ENCODE measurements around the gene WDFY1.
A peak's percentile ranks its signal among the peaks of the same experiment; 100 is the strongest.
"Not testable (repeated sequence)": the region's sequence is repeated elsewhere in the genome, so short reads cannot be mapped to it uniquely, and the experiment has no call there.

Gene WDFY1

DNA sequence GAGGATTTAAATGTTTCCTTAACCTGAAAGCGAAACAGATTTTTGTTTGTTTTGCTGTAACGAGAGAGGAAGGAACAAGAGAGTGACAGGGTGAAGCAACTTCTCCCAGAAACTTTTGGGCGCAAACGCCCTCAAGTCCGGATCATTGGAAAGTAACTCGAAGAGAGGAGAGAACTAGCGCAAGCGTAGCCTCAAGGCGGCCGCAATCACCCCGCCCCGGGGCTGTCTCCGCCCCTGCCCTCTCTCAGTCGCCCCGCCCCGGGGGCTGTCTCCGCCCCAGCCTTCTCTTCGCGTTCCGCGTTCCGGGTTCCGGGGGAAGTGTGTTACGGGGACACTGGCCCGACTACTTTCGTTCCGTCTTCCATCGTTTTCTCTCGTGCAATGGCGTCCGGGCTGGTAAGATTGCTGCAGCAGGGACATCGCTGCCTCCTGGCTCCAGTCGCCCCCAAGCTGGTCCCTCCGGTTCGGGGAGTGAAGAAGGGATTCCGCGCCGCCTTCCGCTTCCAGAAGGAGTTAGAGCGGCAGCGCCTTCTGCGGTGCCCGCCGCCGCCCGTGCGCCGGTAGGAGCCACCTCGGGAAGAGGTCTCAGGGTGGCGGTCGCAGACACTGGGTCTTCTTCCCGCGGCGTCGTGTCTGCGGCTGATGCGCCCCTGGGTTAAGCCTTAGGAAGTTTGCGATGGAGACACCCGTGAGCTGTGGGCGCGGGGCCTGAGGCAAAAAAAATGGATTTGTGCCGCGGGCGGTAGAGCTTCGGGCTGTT, 12.1 kb upstream of the WDFY1 start, which contains the start of gene MRPL44:
TSS of gene MRPL44 (plus strand) at position 372 of the 760 bp plus-strand sequence. CDS start at position 382, 10 bp downstream.
- peak; percentile 96 for FAIRE-seq

DNA sequence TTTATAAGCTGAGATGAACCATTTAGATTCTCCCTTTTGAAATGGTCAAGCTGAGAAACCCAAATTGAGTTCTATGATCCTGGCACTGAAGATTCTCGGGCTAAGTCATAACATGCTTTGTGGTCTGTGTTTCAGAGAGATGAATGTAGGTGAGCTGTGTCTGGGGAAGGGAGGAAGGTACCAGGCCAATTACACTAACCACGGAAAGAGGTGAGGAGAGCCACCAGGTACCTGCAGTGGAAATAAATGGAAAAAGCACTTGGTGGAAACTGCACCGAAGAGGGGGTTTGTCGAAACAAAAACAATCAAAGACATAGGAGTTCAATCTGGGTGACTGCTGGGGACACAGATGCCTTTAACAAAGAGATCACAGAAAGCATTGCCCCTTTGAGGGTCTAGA, 11.2 kb upstream of the WDFY1 start:
- no peak for FAIRE-seq

DNA sequence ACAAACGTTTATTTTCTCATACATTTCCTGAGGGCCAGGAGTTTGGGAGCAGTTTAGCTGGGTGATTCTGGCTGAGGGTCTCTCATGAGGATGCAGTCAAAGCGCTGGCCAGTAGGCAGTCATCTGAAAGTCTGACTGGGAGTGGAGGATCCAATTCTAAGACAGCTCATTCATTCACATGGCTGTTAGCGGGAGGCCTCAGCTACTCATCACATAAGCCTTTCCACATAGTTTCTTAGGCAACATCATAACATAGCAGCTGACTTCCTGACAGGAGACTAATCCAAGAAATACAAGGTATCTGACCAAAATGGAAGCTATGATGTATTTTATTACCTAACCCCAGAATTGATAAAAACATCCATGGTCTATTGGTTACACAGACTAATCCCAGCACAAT, 9.3 kb upstream of the WDFY1 start:
- no peak for FAIRE-seq

DNA sequence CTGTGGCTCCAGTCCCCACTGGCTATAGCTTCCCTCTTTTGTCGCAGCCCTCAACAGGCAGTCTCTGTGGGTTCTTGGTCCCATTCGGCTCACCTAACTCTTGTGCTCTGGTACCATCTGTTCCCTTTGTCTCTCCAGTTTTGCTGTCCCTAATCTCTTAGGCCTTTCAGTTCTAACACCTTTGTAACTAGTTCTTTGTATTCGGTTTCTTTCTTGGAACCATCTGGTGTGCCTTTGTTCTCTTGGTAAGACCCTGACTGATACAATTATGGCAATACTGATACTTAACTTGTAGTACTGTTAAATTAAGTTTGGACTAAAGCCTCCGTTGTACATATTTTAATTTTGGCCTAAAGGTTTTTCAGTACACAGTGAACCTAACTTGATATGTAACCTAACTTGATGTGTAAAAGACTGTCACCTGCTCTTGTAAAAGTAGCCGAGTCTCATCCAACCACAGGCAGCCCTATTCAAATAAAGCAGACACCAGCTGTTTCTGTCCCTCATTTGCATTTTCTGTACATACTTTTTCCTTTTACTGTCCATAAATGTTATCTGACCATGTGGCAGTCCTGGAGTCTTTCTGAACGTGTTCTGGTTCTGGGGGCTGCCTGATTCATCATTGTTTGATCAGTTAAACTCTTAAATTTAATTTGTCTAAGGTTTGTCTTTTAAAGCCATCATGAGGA, 7.3 kb upstream of the WDFY1 start:
- FAIRE-seq = no peak

DNA sequence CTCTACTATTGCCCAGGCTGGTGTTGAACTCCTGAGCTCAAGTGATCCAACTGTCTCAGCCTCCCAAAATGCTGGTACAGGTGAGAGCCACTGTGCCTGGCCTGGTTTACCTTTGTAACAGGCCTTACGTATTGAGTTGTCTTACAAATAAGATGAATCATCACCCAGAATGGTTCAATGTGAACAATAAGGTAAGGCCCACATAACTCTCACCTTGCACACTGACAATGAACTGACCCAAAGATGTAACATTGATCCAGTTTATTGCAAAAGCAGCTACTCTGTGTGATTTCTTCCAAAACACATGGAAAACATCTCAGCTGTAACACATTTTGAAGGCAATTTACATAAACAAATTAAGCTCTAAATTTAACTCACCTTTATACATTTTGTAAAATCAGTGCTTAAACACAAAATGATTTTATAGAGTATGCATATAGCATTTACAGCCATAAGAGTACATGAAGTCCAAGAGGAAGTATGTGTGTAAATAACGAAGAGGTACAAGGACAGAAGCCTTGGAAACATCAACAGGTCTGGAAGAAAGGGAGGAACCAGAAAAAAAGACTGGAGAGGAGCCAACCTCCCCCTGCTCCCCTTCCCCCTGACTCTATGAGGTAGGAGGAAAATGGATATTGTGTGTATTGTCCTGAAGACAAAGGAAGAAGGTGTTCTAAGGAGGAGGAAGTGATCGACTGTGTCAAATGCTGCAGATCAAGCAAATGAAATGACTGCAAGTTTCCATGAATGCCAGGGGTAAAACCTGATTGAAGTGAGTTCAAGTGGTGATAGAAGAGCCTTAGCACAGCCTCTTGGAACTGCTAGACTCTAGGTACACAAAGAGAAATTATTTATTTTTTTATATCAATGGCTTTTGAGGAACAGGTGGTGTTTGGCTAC, 5.6 kb upstream of the WDFY1 start:
- FAIRE-seq = no peak

DNA sequence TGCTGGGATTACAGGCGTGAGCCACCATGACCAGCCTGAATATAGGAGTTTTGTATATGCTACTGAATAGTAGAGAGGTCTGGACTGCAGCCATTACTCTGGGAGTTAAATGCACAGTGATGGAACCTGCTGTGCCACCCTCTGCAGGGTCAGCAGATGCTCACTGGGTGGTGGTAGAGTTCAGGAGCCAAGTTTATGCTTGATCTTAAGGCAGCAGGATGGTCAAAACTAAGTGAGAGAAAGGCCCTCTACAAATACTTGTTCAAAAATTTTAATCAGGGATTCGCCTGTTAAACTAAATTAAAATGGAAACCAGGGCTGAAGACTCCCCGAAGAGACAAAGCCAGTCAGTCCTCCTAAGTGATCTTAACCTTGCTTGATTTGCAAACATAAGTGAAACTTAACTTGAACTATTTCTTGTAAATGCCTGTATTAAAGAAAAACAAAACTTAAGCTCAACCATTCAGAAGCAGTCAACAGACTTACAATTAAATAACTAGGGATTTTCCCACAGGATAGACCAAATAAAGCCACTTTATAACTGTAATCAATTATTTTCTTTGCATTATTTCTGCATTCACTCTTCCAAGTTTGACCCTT, 4.2 kb upstream of the WDFY1 start:
- no peak for FAIRE-seq

DNA sequence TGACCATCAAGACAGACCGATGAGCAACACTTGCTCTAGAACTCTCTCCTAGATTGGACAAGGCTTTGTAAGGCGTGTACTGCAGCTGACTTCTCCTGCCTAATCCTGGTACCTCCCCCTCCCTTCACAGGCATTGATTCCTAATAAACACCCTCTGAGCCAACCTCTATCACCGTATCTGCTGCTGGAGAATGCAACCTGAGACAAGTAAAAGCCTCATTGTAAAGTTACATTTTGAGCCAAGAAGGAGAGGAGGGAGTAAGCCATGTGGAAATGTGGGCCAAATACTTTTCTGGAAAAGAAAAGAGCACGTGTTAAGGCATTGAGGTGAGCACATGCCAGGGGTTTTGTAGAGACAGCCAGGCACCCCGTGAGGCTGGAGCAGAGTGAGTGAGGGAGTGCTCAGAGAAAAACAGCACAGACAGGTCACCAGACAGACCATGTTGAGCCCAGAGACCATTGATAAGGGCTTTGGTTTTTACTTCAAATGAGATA, 2.6 kb upstream of the WDFY1 start:
- no peak for FAIRE-seq

DNA sequence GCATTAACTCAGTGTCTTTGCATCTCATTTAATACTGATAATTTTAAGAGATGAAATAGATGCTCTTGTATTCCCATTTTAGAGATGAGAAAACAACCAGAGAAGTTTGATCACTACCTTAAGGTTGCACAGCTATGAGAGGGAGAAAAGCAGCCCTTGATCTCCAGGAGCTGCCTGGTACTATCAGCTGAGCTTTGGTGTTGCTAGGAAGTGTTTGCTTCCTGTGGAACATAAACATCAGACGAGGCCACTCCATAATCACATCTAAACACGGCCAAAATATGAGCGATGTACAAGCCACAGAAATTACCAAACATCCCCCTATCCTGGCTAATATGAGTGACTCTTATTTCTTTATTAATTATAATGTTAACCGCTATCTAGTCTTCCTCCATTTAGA, 620 bp upstream of the WDFY1 start:
- no peak for FAIRE-seq

DNA sequence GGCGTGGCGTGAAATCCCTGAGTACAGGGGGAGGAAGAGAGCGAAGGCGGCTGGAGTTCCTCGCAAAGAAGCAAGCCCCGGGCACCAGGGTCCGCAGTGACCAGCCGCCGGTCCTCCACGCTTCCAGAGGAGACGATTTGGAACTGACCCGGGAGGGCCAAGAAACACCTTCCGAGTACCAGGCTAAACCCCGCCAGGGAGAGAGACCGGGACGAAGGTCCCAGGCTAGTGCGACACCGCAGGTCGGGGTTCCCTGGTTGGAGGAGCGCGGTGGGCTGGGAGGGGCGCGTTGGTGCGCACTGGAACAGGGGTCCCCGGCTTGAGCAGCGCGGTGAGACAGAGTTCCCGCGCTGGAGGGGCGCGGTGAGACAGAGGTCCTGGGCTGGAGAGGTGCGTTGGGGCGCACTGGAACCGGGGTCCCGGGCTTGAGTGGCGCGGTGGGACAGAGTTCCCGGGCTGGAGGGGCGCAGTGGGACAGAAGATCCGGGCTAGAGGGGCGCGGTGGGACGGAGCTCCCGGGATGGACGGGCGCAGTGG, 901 bp downstream of the WDFY1 start:
- no peak for FAIRE-seq

DNA sequence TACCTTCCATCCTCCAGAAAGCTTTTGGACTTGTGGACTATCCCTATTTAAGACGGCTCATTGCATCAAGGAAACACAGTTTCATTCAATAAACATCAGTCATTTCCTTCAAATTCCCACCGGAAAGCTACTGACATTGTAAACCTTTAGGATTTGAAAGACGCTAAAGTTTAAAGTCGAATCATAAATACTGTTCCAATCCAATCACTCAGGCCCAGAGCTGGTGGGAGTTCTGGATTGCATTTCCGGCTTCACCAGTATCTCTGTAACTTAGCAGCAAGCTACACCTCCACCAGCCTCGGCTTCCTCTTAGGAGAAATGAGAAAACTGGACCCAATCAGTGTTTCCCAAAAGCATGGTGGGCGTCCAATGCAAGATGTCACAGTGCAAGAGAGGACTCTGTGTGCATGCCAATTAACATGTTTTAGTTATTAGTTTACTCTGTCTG, 1.6 kb downstream of the WDFY1 start:
- FAIRE-seq = no peak

DNA sequence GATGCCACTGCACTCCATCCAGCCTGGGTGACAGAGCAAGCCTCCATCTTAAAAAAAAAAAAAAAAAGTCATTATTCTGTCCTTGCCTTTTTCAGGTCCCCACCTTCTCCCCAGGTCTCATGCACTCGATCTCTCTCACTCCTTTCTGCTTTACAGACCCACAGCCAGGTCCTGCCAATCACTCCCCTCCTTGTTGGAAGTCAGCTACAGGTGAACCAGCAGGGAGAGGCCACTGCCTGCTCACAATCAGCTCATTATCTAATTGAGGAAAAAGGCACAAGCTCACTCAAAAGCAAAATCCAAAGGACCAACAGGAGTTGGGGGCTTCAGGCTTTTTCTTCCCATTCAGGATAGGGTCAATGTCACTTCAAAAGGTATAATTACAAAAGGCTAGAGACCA, 2.0 kb downstream of the WDFY1 start:
- FAIRE-seq = no peak

DNA sequence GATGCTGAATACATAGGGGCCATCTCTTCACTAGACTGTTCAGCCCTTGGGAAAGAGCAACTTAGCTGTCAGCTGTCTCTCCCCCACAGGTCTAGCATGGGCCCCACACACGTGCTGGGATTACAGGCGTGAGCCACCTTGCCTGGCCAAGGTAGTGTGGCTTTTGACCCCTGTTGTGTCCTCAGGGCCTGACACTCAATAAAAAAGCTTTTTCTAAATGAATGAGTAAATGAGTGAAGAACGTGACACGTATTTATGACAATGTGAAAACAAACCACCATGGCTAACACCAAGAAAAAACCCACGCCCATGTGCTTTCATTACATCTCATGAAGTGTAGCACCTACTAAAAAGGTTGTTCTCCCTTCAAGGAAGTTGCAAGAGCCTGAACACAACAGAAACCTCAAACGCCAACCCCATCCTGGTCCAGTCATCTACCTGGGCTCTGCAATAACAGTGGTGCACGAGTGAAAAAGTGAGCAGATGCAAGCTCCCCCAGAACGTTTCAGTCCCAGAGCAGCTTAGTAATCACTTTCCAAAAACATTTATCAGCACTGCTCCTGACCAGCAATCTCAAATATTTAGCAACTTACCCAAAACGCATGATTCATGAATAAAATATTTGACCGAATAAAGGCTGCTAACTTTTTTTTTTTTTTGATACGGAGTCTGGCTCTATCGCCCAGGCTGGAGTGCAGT, 3.4 kb downstream of the WDFY1 start:
- FAIRE-seq = no peak

DNA sequence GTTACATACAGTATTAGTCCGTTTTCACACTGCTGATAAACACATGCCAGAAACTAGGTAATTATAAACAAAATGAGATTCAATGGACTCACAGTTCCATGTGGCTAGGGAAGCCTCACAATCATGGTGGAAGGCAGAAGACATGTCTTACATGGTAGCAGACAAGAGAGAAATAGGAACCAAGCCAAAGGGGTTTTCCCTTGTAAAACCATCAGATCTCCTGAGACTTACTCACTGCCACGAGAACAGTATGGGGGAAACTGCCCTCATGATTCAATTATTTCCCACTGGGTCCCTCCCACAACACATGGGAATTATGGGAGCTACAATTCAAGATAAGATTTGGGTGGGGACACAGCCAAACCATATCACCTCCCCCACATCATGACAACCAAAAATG, 5.7 kb downstream of the WDFY1 start:
- not testable (repeated sequence) for FAIRE-seq

DNA sequence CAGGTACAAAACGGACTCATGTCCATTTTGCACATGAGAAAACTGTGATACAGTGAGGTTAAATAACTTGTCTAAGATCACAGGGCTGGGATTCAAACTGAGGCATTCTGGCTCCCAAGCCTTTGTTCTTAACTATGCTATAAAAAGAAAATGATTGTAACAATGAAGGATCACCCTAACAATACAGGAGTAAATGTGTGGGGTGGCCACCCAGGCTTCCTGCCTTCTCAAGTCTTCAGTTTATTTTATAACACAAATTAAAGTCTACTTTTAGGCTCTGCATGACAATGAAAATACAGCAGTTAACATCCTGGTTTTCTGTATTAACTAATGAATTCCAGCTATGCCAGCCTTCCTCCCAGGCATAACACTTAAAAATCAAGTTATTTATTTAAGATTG, 7.6 kb downstream of the WDFY1 start:
- no peak for FAIRE-seq

DNA sequence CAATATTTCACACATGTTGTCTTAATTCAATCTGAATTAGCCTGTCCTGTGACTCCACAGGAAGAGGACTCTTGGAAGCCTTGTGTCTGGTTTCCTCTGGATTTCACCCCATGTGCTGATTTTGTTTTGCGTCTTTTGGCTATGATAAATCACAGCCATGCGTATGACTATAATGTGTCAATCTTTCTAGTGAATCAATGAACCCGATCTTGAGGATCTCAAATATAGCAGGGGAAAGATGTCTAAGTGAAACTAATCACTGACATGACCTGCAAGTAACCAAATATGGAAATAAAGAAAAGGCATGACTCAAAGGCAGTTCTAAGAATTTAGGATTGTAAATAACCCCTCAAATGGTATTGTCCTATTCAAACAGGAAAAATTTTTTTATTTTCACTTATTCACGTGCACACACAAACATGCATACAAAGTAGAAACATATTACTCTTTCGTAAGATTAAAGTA, 8.2 kb downstream of the WDFY1 start:
- no peak for FAIRE-seq

DNA sequence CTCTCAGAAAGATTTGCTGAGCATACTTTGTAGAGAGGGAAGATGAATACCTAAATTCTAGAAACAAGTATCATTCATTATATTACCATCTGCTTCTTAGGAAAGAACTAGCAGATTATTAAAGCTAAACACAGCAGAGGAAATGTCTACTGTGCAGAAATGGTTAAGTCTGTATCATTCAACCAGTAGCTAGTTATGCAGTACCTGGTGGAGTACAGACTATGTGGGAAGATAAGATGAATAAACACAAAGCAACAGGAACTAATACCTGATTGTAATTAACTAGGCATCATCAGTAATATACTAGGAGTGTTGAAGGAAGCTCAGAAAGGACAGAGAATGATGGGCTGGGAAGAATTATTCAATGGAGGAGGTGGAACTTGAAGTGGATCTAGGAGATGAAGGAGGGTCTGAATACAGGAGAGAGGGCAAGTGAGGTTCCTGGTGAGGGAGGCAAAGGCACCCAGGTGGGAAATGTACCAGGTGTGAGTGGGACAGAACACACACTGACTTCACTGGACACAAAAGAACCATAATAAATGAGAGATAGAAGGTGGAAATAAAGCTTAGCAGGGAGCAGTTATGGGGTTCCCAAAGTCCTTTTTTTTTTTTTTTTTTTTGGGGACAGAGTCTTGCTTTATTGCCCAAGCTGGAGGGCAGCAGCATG, 9.5 kb downstream of the WDFY1 start:
- no peak for FAIRE-seq

DNA sequence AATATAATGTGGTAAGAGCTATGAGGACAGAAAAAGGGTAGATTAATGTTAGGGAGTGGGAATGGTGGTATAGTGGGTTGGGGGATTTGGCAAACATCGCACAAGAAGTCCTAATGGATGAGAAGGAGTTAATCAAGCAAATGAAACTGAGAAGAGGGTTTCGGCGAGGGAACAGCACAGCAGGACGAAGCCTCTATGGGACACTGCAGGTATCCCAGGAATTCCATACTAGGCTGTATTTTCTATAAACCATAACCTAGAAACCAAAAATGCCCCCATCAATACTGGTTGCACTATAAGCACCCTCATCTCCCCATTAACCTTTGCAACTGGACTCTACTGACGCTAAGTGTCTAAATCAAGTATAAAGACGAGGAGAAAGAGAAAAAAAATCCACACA, 10.3 kb downstream of the WDFY1 start:
- FAIRE-seq = no peak

DNA sequence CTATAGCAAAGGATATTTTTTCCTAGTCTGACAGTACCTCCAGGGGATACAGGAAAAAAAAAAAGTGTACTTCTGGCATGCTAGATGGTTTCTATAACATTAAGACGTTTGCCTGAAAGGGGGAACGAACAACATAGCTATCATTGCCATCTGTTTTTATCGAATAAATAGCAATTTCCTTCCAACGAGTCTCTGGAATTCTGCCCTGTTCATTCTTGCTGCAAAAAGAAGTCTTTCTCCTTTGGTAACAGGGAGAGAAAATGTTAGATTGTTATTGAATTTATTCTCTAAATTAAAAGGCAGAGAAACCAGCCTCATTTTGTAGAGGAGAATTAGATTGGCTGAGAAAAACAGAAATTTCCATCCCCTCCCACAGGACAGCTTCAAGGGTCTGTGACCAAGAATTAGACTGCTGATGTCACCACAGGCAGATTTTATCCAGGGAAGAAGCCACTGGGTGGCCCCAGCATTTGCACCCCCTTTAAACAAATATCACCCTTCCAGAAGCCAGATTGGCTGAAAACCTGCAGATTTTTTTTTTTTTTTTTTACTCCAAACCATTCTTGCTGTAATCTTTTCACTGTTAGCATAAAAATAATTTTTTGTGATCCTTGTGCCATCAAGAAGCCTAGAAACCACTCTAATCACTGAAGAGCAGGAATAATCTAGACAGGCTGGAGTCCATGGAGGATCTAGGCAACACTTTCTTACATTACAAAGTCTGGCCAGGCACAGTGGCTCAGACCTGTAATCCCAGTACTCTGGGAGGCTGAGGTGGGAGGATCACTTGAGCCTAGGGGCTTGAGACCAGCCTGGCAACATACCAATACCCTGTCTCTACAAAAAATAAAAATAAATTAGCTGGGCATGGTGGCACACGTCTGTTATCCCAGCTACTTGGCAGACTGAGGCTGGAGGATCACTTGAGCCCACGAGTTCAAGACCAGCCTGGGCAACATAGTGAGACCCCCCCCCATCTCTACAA, 12.0 kb downstream of the WDFY1 start:
- no peak for FAIRE-seq

DNA sequence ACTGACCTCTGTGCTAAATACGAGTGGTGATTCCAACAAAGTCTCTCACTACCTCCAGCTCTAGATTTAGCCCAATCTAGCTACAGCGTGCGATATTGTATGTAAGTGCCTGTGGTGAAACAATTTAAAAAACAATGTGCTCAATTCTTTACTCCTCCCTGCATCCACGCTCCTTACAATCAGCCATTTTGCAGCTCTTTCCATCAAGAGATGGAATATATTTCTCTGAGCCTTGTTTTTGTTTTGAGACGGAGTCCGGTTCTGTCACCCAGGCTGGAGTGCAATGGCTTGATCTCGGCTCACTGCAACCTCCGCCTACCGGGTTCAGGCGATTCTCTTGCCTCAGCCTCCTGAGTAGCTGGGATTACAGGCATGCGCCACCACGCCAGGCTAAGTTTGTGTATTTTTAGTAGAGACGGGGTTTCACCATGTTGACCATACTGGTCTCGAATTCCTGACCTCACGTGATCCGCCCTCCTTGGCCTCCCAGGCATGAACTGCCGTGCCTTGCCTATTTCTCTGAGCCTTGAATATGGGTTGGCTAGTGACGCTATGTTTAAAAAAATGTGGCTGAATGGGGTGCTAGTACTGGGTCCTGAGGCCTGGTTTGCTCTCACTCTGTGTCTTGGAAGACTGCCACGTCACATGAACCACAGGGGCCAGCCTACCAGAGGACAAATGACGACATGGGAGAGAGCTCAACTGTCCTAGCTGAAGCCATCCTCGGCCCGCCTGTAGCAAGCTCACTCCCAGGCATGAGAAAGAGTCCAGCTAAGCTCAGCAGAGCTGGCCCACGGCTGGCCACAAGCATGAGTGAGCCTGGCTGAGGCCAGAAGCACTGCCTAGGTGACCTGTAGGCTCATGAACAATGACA, 14.8 kb downstream of the WDFY1 start:
- no peak for FAIRE-seq
